HG02973 (cell line): ENCODE results near the gene BABAM2.
"Not testable (repeated sequence)": the region's sequence is repeated elsewhere in the genome, so short reads cannot be mapped to it uniquely, and the experiment has no call there.

Source experiments
- ATAC-seq: cut with Tn5 transposase; IDR thresholded peaks from one replicate; pipeline ENCODE4 v1.9.1; 2021; ENCODE audit warnings: moderate library complexity; ENCODE audit not compliant: unreplicated experiment

BABAM2 gene

GRCh38 chr2:28226558-28226957 is 336.0 kb downstream of the BABAM2 start:
- no peak for ATAC-seq

- no peak for ATAC-seq
Measured at GRCh38 chr2:28227498-28227897, 337.0 kb downstream of the BABAM2 start.

- ATAC-seq: no peak
Measured at GRCh38 chr2:28228434-28228995, 338.0 kb downstream of the BABAM2 start.

GRCh38 chr2:28231110-28231631 is 340.6 kb downstream of the BABAM2 start:
- ATAC-seq: no peak

- no peak for ATAC-seq
Measured at GRCh38 chr2:28232295-28232694, 341.8 kb downstream of the BABAM2 start.

GRCh38 chr2:28233164-28233676 is 342.7 kb downstream of the BABAM2 start:
- ATAC-seq: no peak

- no peak for ATAC-seq
Measured at GRCh38 chr2:28234807-28235206, 344.3 kb downstream of the BABAM2 start.

- no peak for ATAC-seq
Measured at GRCh38 chr2:28239207-28239606, 348.7 kb downstream of the BABAM2 start.

GRCh38 chr2:28240937-28241336 is 350.4 kb downstream of the BABAM2 start:
- no peak for ATAC-seq

- no peak for ATAC-seq
Measured at GRCh38 chr2:28247290-28247689, 356.8 kb downstream of the BABAM2 start.

- no peak for ATAC-seq
Measured at GRCh38 chr2:28247734-28248133, 357.2 kb downstream of the BABAM2 start.

- no peak for ATAC-seq
Measured at GRCh38 chr2:28248511-28248910, 358.0 kb downstream of the BABAM2 start.

GRCh38 chr2:28250006-28250405 is 359.5 kb downstream of the BABAM2 start:
- no peak for ATAC-seq

GRCh38 chr2:28251337-28251736 is 360.8 kb downstream of the BABAM2 start:
- no peak for ATAC-seq

GRCh38 chr2:28252311-28252710 is 361.8 kb downstream of the BABAM2 start:
- ATAC-seq: no peak

GRCh38 chr2:28253543-28253942 is 363.0 kb downstream of the BABAM2 start:
- ATAC-seq: no peak

GRCh38 chr2:28255231-28255630 is 364.7 kb downstream of the BABAM2 start:
- ATAC-seq: not testable (repeated sequence)

- no peak for ATAC-seq
Measured at GRCh38 chr2:28257182-28257581, 366.7 kb downstream of the BABAM2 start.

GRCh38 chr2:28259226-28259625 is 368.7 kb downstream of the BABAM2 start:
- not testable (repeated sequence) for ATAC-seq

- ATAC-seq: no peak
Measured at GRCh38 chr2:28263690-28264089, 373.2 kb downstream of the BABAM2 start.

GRCh38 chr2:28267282-28267681 is 376.8 kb downstream of the BABAM2 start:
- no peak for ATAC-seq

GRCh38 chr2:28268386-28268785 is 377.9 kb downstream of the BABAM2 start:
- ATAC-seq: no peak
